NCI-H226 (cell line): ENCODE results near the gene SCN3B.
"Not testable (repeated sequence)": the region's sequence is repeated elsewhere in the genome, so short reads cannot be mapped to it uniquely, and the experiment has no call there.

Source experiments
- DNase-seq: peaks from one replicate; pipeline ENCODE4 v3.0.0-alpha.2; 2015

SCN3B gene, protein sequence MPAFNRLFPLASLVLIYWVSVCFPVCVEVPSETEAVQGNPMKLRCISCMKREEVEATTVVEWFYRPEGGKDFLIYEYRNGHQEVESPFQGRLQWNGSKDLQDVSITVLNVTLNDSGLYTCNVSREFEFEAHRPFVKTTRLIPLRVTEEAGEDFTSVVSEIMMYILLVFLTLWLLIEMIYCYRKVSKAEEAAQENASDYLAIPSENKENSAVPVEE

DNA sequence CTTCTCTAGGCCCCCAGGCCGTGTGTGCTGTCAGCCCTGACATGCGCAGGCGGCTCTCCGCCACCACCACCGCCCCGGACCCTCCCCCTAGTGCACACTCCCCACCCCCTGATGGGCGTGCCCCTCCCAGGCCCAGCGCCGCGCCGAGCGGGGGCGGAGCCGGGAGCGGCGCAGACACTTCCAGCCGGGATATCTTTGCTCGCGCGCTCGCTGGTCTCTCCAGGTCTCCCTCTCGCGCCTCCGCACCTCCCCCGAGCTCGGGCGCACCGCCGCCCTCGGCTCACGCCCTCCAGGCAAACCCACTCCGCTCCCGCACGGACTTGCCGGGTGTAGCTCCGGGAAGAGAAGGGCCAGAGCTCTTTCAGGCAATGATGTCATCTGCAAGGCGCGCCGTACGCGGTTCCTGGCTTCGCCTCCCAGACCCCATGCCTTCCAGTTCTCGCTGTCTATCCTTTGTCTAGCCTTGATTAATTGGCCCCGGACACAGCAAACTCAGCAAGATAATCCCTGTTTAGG, at the start of gene SCN3B:
SCN3B (minus strand) TSS at position 59 of the 516 bp plus-strand sequence. CDS start 823 bp downstream, outside the sequence.
- DNase-seq, result peak; percentile 85

DNA sequence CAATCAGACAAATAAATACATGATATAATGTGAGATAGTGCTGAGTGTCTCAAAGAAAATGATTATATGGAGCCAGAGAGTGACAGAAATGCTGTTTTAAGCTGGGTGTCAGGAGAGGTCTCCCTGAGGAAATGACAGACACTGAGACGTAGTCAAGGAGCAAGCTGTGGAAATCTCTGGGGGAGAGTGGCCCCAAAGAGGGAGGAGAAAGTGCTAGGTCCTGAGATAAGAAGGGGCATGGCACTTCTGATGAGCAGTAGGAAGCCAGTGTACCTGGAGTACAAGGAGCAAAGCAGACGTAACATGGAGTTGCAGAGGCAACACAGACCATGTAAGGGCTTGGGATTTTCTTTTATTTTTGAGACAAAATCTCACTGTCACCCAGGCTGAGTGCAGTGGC, 48.3 kb upstream of the SCN3B start:
- no peak for DNase-seq

DNA sequence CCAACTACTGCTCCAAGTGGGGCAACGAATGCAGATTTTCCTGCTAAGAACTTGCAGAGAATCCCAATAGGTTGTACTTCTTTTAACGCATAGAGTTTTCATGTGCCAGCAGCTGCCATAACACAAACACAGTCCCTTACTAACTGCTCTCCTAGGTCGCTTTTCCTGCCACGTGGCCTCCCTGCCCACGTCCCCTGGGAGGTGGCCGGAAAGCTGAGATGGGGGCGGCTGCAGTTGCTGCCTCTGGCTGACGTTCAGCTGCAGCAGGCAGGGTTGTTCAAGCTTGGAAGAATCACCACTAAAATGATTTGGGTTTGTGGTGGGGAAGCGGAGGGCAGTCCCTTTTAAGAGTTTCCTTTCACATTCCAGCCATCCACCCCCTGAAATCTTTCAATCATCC, 47.7 kb upstream of the SCN3B start:
- no peak for DNase-seq

DNA sequence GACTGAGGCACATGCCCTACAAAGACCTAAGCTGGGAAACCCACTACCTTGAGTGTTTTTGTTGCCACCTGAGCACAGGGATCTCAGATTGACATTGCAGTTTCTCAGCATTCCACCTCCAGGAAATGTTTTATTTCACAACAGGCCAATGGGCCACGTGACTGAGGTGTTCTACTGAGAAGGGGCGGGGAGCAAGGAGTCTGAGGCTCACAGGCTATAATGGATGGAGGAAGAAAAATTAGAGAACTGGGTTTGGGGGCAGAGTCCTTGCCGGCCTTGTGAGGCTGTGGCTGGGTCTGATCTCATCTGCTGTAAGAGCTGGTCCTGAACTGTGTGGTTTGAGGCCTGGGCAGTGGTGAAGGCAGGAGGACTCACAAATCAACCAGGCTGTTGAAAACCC, 46.3 kb upstream of the SCN3B start:
- DNase-seq, result no peak

DNA sequence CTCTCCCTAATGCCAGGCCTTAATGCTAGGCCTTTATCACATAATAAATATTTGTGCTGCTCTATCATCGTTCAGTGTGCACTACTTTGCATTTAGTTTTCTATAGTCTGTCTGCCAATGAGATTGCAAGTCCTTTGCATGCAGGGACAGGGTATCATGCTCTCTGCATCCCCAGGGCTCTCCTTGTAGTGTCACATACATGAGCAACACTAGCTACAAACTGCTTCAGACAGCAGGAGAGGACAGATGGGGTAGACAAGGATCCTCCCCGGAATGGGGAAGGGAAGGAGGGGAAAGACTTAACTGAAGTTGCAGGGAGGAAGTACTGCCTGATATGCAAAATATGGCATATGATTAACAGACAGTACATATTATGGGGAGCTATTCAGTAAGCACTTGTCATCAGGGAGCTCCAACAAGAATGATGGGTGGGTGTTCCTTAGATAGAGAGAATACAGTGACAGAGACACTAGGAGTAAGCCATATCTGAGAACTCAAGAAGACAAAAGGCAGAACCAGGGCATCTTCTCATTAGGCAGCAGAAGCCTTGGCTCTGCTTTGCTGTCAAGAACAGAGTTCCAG, 44.2 kb upstream of the SCN3B start:
- no peak for DNase-seq

DNA sequence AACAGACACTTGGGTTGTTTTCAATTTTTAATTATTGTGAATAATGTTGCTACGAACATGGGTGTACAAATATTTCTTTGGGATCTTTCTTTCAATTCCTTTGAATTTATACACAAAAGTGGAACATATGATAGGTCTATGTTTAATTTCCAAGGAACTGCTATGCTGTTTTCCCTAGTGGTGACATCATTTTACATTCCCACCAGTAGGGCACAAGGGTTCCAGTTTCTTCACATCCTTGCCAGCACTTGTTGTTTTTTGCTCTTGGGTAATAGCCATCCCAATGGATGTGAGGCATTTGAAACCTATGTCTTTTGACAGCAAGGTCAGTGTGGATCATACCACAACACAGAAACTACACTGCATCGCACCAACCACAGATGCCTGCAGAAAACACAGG, 41.8 kb upstream of the SCN3B start:
- DNase-seq, result no peak

DNA sequence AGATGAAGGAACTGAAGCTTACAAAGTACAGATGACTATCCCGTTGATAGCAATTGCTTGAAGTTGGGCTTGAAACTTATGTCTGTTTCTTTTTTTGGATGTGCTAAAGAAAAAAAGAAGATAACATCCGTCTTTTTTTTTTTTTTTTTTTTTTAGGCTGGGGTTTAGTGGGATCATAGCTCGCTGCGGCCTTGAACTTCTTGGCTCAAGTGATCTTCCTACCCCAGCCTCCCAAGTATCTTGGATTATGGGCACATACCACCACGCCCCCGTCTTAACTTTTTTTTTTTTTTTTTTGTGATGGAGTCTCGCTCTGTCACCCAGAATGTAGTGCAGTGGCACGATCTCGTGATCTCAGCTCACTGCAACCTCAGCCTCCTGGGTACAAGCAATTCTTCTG, 40.8 kb upstream of the SCN3B start:
- no peak for DNase-seq

DNA sequence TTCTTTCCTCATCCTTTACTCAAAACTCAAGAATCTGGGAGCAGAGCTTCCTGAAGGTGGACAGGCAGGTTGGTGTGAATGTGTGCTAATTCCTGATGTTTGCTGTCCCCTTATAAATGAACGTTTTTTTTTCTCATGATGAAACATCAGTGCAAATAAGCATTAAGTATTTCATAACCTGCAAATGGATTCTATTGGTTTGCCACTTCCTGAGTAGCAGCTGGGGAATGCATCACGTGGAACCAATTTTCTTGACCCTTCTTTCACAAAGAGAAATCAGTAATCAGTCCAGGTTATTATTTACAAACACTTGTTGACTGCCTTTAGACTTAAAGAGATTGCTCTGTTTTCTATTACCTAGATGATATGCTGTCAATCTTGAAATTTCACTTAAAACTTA, 40.1 kb upstream of the SCN3B start:
- no peak for DNase-seq

DNA sequence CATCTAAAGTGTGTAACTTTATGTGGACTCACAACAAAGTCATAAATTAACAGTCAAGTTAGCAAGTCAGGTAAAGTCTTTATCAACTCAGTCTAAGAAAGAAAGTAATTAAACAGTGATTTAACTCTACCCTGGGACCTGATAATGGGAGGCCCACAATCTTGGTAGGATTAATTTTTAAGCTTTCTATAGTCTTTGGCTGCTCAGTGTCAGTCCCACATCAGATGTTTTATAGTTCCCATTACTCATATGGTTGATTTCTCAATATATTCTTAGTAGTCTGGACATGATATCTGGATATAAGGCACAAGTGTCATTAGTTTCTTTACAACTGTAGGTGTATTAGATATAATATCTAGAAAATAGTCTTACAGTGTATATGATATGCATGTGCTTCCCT, 38.5 kb upstream of the SCN3B start:
- DNase-seq, result no peak

DNA sequence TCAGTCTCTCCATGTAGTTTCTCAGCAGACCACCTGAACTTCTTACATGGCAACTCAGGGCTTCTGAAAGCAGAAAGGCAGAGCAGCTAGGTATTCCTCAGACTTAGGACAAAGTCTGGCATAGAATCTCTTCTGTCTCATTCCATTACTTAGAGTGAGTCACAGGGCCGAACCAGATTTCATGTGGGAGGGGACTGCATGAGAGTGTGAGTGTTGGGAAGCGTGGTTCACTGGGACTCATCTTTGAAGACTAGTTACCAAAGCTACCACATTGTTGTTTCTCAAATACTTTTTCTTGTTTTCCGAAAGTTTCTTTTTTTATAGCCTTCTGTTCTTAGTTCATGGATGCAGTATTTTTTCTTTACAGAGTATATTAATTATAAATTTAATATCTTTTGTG, 36.1 kb upstream of the SCN3B start:
- DNase-seq, result peak; percentile 6

DNA sequence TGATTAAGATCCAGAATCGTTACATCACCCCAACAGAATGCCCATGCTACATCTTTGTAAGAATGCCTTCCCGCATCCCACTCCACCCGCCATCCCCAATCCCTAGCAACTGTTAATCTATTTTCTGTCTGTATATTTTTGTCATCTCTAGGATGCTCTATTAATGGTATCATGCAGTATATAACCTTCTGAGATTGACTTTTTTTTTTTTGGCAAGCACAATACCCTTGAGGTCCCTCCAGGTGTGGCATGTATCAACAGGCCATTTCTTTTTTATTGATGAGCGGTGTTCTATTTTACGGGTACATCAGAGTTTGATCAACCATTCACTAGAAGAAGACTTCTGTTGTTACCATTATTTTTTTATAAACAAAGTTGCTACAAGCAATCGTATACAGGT, 30.2 kb upstream of the SCN3B start:
- DNase-seq, result no peak

DNA sequence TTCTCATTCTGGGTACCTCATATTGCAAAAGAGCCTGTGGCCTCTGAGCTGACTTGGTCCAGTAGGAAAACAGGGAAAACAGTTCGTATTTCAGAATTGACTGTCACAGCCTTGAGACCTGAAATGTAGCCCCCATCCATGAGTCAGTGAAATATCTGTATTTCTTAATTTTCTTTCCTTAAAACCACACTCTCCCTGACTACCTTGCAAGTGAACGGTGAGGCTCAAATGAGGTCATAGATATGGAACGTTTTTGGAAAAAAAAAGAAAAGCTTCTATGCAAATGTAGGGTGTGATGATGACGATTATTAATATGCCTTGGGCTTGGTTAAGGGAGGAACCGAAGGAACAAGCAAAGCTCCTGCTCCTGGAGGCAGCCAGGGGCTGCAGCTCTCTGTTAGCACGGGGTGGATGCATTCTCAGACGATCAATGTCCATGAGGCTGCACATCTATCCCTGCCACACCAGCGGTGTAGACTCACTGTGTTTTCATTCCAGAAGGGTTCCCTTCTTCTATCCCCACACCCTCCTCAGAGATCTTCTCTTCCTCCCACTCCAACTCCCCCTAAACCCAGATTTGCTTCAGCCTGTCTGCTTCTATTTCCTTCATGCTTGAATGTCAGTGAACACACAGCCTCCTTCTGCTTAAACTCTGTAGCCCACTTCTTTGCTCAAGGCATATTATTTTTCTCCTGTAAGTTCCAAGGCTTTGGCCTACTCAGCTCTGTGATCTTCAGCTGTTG, 29.2 kb upstream of the SCN3B start:
- DNase-seq, result no peak

DNA sequence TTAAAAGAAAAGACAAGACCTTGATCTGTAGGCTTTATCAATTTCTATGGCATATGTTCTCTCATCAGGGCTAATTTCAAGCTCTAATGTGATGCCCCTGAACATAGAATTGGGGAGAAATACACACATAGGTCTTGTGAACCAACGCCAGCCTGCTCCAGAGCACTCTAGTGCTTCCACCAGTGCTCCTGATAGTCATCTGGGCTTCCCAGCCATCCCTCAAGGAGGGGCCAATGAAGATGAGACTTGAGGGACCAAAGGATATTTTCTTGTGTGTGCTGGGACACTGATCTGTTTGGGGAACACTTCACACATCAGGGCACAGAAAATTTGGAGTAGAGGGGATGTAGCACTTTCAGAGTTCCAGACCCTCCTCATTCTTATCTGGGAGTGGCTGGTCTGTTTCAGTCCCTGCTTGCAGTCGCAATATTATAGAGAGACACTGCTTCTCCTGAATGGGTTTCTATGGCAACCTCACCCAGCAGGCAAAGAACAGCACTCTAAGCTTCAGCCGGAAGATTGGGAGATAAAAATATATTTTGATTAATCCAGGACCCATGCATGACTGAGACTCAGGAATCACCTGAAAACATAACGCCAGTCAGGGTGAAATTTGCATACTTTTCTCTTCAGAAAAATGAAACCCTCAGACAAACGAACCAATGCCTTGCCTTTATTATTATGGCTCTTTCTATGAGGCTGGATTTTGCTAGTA, 28.4 kb upstream of the SCN3B start:
- DNase-seq, result no peak

DNA sequence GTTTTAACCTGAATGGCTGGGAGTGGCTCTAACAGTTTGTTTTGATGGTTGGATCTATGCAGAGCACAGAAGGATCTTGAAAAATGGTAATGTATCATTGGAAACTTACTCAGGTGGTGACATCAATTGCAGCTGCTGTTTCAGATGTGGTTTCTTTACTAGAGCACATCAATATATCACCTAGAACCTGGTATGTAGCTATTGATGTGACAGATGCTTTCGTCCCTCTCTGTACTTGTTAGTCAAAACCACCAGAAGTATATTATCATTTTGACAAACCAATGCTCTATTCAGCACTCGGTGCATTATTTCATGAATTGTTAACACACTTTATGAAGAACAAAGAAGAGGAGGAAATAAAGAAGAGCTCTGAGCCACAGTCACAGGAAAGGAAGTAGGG, 26.6 kb upstream of the SCN3B start:
- no peak for DNase-seq

DNA sequence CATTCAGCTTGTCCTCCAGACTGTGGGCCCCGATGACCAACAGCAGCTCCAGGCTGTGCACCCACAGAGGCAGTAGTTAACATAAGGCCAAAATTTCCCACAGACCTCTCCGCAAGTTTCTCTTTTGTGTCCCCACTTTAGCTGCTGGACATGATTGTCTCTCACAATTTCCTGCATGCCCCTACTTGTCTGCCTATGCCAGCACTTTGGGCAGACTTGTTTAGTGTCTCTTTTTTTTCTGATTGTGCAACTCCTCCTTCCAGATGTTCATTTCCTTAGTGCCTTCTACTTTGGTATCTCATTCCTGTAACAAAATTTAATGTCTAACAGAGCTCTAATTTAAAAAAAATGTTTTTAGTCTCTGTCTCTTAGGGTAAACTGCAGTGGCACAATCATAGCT, 23.8 kb upstream of the SCN3B start:
- DNase-seq, result no peak

DNA sequence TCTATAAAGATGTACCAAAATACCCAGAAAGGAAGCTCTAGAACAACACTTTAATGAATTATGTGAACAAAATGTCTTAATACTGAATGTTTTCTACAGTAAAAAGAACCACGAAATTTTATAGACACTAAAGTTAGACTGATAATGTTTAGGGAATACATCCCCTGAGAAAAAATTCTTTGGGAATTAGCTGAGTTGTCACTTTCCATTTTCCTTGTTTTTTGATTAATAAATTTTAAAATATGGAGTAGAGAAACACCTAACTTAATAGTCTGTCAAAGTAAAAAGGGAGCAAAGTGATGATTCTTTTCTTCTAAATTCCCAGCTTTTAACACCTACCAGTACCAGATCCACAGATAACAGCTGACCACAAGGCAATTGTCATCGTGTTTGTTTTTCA, 23.1 kb upstream of the SCN3B start:
- no peak for DNase-seq

DNA sequence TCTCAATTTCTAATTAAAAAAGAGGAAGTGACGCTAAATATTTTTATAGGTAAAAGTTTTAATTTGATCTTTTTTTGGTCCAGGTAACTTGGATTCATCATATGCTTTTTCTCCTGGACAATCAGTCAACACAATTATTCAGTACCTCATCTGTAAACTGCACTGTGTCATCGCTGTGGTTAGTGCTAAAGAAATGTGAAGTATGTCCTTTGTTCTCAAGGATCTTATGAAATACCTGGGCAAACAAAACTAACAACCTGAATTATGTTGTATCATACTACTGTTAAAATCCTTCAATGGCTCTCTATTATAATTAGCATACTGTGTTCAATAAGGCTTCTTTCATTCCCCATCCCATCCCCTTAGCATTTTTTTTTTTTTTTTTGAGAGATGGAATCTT, 19.9 kb upstream of the SCN3B start:
- no peak for DNase-seq

DNA sequence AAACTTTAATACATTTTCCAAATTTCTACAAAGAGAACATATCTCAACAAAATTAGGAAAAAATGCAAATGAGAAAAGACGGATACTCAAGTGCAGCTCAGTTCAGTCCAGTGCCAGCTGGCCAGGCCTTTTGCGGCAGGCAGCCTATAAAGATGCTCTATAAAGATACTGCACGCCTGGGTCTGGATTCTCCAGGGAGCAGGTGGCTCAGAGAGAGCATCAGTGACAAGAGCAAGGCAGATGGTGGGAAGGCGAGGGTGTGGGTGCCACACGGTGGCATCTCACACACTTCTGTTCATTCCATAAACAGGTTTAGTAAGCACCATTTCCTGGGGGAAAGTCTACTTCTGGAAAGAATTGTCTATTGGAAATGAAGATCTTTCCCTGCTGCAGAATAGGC, 18.1 kb upstream of the SCN3B start:
- DNase-seq, result no peak

DNA sequence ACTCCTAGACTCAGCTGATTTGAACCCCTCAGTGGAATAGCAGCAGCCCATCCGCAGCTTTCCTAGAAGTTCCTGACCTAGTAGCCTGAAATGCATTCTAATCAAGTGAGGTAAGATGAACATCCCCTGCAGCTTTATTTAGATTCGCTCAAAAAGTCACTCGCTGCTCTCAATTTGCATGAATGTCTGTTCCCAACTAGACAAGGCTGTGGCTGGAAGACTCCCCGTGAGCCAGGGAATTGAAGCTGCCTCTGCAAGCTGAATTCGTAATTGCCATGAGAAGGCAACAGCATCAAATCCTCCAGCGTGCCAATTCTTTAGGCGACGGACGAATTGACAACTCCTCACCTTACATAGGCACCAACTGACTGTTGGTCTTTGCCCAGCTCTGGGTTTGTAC, 17.1 kb upstream of the SCN3B start:
- DNase-seq, result no peak

DNA sequence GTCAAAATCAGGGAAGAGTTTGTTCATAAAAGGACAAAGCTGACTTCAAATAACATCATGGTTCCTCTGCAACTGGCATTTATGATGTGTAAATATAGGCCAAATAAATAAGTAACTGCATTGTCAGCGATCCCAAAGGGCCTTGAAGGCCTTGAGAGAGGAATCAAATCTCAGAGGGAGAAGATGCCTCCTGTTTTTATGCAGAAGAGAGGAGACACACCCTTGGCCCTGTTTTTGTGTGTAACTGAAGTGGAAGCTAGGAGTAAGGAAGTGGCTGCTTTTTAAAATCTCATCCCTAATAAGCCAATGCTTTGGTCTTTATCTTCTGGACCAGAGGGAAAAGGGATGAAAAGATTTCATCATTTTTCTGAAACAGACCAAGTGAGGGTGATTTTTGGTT, 15.7 kb upstream of the SCN3B start:
- DNase-seq, result no peak

DNA sequence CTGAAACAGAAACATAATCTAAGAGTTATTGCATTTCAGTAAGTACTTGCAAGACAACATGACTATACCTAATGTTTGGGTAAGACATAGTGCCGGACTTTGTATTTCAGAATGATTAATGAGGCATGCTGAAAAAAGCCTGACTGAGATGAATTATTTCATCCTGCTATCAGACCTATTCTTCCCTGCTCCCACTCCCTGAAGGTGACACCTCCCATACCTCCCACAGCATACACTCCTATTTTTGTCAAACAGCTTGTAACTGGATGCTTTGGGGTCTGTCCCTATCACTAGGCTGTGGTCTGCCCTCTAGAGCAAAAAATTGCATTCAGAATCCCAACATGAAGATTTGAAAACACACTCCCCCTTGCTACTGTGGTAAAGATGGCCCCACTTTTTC, 10.9 kb upstream of the SCN3B start:
- DNase-seq, result no peak

DNA sequence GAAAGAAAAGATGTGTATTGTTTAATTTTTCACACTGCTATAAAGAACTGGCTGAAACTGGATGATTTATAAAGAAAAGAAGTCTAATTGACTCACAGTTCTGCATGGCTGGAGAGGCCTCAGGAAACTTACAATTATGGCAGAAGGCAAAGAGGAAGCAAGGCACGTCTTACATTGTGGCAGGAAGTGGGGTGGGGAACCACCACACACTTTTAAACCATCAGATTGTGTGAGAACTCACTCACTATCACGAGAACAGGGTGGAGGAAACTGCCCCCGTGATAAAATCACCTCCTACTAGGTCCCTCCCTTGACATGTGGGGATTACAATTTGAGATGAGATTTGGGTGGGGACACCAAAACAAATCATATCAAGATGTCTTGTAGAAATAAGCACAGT, 5.5 kb upstream of the SCN3B start:
- not testable (repeated sequence) for DNase-seq

DNA sequence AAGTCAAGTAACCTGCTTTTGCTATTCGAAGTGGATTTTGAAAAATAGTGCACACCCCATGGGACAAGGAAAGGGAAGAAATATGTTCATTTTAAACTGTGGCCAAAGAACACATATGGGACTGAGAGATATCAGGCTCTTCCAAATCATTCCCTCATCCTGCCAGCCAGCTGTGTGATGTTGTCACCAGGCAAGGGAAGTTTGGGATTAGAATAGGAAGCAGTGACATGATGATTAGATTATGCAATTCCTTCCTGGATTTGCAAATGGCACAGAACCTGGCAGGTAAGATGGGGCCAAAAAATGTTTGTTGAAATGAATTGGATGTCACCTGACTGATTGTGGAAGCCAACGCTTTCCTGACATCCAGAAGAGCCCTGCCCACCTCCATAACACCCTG, 4.9 kb upstream of the SCN3B start:
- no peak for DNase-seq
